Smooth muscle cell (in vitro differentiated cells): ENCODE results near the gene SCAMP2. TPM values are rescaled to one million over a fixed set of nuclear protein-coding genes. Genes with fewer than 3 reads are reported as not detected.

Experiments
- DNase-seq: peaks from one replicate; lab custom pipeline; 2025; ENCODE audit not compliant: unreplicated experiment; lab: John Stamatoyannopoulos, UW
- H2AFZ ChIP-seq: fragments of 200-600 bp; sonication (generic); 2 replicates; pipeline ENCODE4 v1.6.0; 2016; ENCODE audit warnings: antibody characterized with exemption, low read depth, mild to moderate bottlenecking
- H3F3A ChIP-seq: fragments of 200-600 bp; sonication (generic); 2 replicates; pipeline ENCODE4 v1.6.0; 2017; ENCODE audit warnings: antibody characterized with exemption, low read depth
- H3K27ac ChIP-seq: fragments of 200-600 bp; sonication (generic); 2 replicates; pipeline ENCODE4 v1.5.1; 2016; ENCODE audit warnings: low read depth, mild to moderate bottlenecking
- H3K27me3 ChIP-seq: fragments of 200-600 bp; sonication (generic); 2 replicates; pipeline ENCODE4 v1.6.1; 2016; ENCODE audit warnings: low read depth, mild to moderate bottlenecking
- H3K36me3 ChIP-seq: fragments of 200-600 bp; sonication (generic); 2 replicates; pipeline ENCODE4 v1.5.1; 2016; ENCODE audit warnings: low read depth
- H3K4me1 ChIP-seq: fragments of 200-600 bp; sonication (generic); 2 replicates; pipeline ENCODE4 v1.5.1; 2016; ENCODE audit warnings: low read depth
- H3K4me2 ChIP-seq: fragments of 200-600 bp; sonication (generic); 2 replicates; pipeline ENCODE4 v1.6.0; 2016; ENCODE audit warnings: mild to moderate bottlenecking
- H3K4me3 ChIP-seq: fragments of 200-600 bp; sonication (generic); 2 replicates; pipeline ENCODE4 v1.5.1; 2016; ENCODE audit warnings: mild to moderate bottlenecking
- H3K79me2 ChIP-seq: fragments of 200-600 bp; sonication (generic); 2 replicates; pipeline ENCODE4 v1.6.0; 2016; ENCODE audit warnings: low read depth, mild to moderate bottlenecking
- H3K9ac ChIP-seq: fragments of 200-600 bp; sonication (generic); 2 replicates; pipeline ENCODE4 v1.6.0; 2016; ENCODE audit warnings: low read depth
- H3K9me3 ChIP-seq: fragments of 200-600 bp; sonication (generic); replicated peaks from 2 replicates; pipeline ENCODE4 v1.5.1; 2016; ENCODE audit warnings: low read depth
- H4K20me1 ChIP-seq: fragments of 200-600 bp; sonication (generic); 2 replicates; pipeline ENCODE4 v1.6.0; 2016; ENCODE audit warnings: low read depth
- CTCF ChIP-seq: fragments of 200-600 bp; sonication (generic); IDR thresholded peaks from 2 replicates; pipeline ENCODE4 v1.5.1; 2017; ENCODE audit warnings: borderline replicate concordance, mild to moderate bottlenecking, antibody characterized with exemption; ENCODE audit not compliant: insufficient read depth, poor library complexity, severe bottlenecking
- WGBS: methylation state at CpG from one replicate; pipeline ENCODE4 v1.1.7; 2016; ENCODE audit warnings: low lambda C conversion rate; 5-methylcytosine and 5-hydroxymethylcytosine counted together
- polyA plus RNA-seq: library from polyadenylated mRNA; unstranded; fragments of >200 nt; fragmentation: Nextera tagmentation; extraction: Ambion mirVana; gene quantifications from 2 replicates; pipeline ENCODE4 v1.2.1, GENCODE V29; 2016
- total RNA-seq: library from RNA; depleted of rRNA; stranded (reverse); fragments of >200 nt; gene quantifications from 2 replicates; pipeline ENCODE4 v1.2.3, GENCODE V29; 2014

The SCAMP2 gene
- total and polyA plus RNA-seq, 2 experiments from 2014 or later, result 55.5 to 80.3 TPM

GRCh38 chr15:74873756-74874424 is 725 bp upstream of the SCAMP2 start:
- Histone ChIP-seq H3K9ac (peak overlapping the region; percentile 98), H3K9me3 (no peaks in the 10 kb centered on the region), H3K27me3 (no peaks in the 10 kb centered on the region), H3K4me3 (peak overlapping the region; percentile 97), H3K79me2 (peaks cover 38% of the 10 kb centered on the region), H3K36me3 (no peaks in the 10 kb centered on the region), H3K4me2 (peak overlapping the region; percentile 100), H3F3A (no peaks in the 10 kb centered on the region), H2AFZ (peak overlapping the region; percentile 50), H3K4me1 (peaks cover 11% of the 10 kb centered on the region), H4K20me1 (peaks cover 38% of the 10 kb centered on the region), H3K27ac (no peak overlapping the region)
- 48% methylated on average over 16 of the region's 16 CpGs for WGBS
- peak; percentile 28 for DNase-seq
- no peak for TF ChIP-seq CTCF

- H2AFZ ChIP-seq, result peak overlapping the region; percentile 96
- peaks cover 11% of the 10 kb centered on the region for H3K4me1 ChIP-seq
- H3K4me3 ChIP-seq, result peak overlapping the region; percentile 97
- H3K9ac ChIP-seq, result peak overlapping the region; percentile 98
- peaks cover 50% of the 10 kb centered on the region for H4K20me1 ChIP-seq
- 5% methylated on average over 11 of the region's 11 CpGs for WGBS
- peaks cover 51% of the 10 kb centered on the region for H3K79me2 ChIP-seq
- H3K27ac ChIP-seq, result peak overlapping the region; percentile 95
- DNase-seq, result no peak
- TF ChIP-seq CTCF, result no peak
- H3K36me3 ChIP-seq, result no peaks in the 10 kb centered on the region
- peak overlapping the region; percentile 100 for H3K4me2 ChIP-seq
- no peaks in the 10 kb centered on the region for H3K27me3 ChIP-seq
- H3F3A ChIP-seq, result no peaks in the 10 kb centered on the region
- H3K9me3 ChIP-seq, result no peaks in the 10 kb centered on the region
These were observed 496 bp downstream of the SCAMP2 start for GRCh38 chr15:74872702-74873035.

GRCh38 chr15:74870436-74871215 is 2.5 kb downstream of the SCAMP2 start:
- Histone ChIP-seq H3K4me2 (peak overlapping the region; percentile 15), H3K27ac (peak overlapping the region; percentile 8), H3K36me3 (no peaks in the 10 kb centered on the region), H3K79me2 (peaks cover 62% of the 10 kb centered on the region), H3K9ac (no peak overlapping the region), H3F3A (no peaks in the 10 kb centered on the region), H3K27me3 (no peaks in the 10 kb centered on the region), H4K20me1 (peaks cover 71% of the 10 kb centered on the region), H3K4me3 (no peak overlapping the region), H3K4me1 (peaks cover 11% of the 10 kb centered on the region), H2AFZ (no peak overlapping the region), H3K9me3 (no peaks in the 10 kb centered on the region)
- 34% methylated on average over 6 of the region's 6 CpGs for WGBS
- DNase-seq, result no peak
- no peak for TF ChIP-seq CTCF
